Non-pigmented ciliary epithelial cell (primary cell): Measurements from ENCODE around the gene GNL2.
"Not testable (repeated sequence)": the region's sequence is repeated elsewhere in the genome, so short reads cannot be mapped to it uniquely, and the experiment has no call there.

Source experiments
- DNase-seq: peaks from one replicate; pipeline ENCODE4 v3.0.0-alpha.2; 2010; ENCODE audit warnings: low read depth

Gene GNL2

DNA sequence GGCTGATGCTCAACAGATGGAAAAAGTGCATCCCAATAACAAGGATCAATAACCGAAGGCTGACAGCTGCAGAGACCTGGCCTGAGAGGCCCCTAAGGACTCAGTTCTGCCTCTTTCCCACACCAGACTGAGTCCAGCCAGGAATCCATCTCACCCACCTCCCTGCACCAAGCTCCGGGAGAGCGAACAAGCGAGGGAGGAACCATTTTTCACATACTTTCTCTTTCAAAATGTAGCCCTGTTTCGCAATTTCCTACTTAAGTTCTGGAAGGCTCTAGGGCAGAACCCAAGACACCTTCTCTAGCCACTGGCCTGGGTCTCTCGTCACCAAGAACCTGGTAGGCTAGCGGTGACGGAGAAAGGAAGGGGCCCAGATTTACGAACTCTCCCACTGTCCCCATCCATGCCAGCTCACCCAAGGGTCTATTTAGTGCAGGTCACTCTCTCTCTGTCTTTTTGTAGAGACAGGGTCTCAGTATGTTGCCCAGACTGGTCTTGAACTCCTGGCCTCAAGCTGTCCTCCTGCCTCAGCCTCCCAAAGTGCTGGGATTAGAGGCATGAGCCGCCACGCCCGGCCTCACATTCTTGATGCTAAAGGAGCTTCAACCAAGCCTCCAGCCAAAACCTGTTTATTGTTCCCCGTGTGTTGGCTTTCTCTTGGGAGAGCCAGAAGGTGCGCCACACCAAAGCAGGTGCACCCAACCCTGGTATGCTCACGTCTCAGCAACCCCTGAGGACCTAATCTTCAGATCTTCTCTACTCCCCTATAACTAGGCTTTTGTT is 10.9 kb upstream of the GNL2 start:
- no peak for DNase-seq

- DNase-seq, result no peak
These were observed 10.2 kb upstream of the GNL2 start for GRCh38 chr1:37605806-37606474.

GRCh38 chr1:37605061-37605650 is 9.4 kb upstream of the GNL2 start:
- no peak for DNase-seq

GRCh38 chr1:37602750-37603694 is 7.3 kb upstream of the GNL2 start:
- no peak for DNase-seq

GRCh38 chr1:37601441-37601840 is 5.7 kb upstream of the GNL2 start:
- DNase-seq, result no peak

GRCh38 chr1:37599940-37600339 is 4.2 kb upstream of the GNL2 start:
- no peak for DNase-seq

GRCh38 chr1:37596182-37596667 is 488 bp upstream of the GNL2 start:
- no peak for DNase-seq

DNA sequence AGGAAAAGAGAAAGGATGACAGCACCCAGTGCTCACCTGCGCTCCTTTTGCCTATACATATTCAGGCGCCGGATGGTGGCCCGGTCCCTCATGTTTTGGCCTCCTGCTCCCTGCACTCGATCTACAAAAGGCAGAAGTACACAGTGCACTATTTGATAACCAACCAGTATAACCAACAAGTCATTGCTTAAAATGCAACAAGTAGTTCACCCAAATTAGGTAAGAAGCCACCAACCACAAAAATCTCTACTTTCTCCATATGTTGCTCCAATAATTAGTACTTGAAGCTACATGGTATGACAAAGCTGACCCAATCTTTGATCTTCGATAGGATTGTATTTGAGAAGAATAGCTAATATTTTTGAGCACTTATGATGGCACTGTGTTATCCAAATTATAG is 2.0 kb downstream of the GNL2 start:
- DNase-seq, result no peak

- no peak for DNase-seq
These were observed 6.8 kb downstream of the GNL2 start for GRCh38 chr1:37588939-37589338.

DNA sequence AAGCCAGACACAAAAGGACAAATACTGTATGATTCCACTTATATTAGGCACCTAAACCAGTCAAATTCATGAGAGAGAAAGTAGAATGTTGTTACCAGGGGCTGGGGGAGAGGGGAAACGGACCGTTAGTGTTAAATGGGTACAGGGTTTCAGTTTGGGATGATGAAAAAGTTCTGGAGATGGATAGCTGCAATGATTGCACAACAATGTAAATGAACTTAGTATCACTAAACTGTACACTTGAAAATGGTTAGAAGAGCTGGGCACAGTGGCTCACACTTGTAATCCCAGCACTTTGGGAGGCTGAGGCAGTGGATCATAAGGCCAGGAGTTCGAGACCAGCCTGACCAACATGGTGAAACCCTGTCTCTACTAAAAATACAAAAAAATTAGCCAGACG is 11.2 kb downstream of the GNL2 start:
- not testable (repeated sequence) for DNase-seq

GRCh38 chr1:37575692-37576091 is 20.0 kb downstream of the GNL2 start:
- peak; percentile 19 for DNase-seq

- peak; percentile 56 for DNase-seq
These were observed 20.8 kb downstream of the GNL2 start for GRCh38 chr1:37574834-37575480.

- DNase-seq, result no peak
These were observed 25.0 kb downstream of the GNL2 start for GRCh38 chr1:37570528-37571334.

DNA sequence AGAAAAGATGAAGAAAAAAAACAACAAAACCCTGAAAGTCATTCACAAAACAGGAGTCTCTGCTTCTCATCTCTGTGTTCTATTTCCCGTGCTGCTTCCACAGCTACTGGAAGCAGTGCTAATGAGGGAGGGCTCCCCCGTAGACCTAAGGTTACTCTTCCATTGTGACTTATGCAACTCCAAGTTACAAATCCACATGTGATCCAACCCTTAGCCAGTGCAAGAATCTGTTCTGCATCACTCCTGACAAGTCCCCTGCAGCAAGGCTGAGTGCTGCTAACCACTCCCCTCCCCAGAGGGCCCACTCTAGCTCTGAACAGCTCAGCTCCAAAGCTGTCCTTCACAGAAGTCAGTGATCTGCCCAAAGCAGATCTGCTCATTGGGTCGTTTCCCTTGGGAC is 28.7 kb downstream of the GNL2 start:
- DNase-seq, result no peak

GRCh38 chr1:37564892-37565291 is 30.8 kb downstream of the GNL2 start:
- DNase-seq, result no peak

DNA sequence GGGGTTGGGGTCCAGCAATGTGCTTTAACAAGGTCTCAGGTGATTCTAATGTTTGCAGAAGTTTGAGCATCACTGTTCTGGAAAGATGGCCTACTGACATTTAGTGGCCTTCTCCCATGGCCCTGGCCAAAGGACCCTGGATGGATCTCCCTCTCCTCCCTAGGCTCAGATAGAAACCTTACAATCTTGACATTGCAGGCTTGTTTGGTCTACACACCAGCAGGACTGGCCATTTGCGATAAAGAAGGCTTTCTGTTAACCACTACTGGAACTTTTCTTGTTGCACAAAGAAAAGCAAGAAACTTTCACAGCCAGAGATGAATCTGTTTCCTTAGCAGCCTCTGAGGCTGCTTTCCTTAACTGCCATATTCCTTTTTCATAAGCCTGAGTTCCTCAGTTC is 32.8 kb downstream of the GNL2 start:
- DNase-seq, result no peak

GRCh38 chr1:37561133-37562132 is 34.3 kb downstream of the GNL2 start:
- no peak for DNase-seq

DNA sequence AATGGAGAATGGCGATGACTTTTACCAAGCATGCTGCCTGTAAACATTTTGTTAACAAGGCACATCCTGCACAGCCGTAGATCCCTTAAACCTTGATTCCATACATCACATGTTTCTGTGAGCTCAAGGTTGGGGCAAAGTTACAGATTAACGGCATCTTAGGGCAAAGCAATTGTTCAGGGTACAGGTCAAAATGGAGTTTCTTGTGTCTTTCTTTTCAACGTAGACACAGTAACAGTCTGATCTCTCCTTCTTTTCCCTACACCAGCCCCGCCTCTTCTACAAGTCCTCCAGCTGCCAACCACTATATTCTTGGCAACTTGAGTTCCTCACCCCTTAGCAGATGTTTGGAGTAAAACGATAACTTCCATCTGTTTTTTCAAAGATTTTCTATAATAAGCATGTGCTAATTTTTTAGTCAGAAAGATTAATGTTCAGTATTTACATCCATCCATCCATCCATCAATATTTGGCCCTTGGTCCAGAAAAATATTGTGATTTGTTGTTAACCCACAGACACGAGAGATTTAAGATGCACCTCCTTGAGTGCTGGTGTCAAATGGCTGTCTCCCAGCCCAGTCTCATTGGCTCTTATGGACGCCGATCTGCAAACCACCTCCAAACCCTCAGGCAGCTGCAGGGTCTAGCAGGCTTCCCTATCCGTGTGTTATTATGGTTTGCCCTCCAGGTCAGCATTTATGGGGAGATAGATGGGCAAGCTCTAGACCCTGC is 35.2 kb downstream of the GNL2 start:
- no peak for DNase-seq

- DNase-seq, result not testable (repeated sequence)
These were observed 35.8 kb downstream of the GNL2 start for GRCh38 chr1:37559957-37560379.
